Measurements from ENCODE around the gene HNRNPA2B1.

GRCh38 chr7:26191974-26192479 is 8.5 kb downstream of the HNRNPA2B1 start:
- TF ChIP-seq CTCF (IDR thresholded peaks at IDR 0.05; ENCODE audit: low read length) (no peak), EZH2phosphoT487 (IDR thresholded peaks at IDR 0.05; ENCODE audit: low read length) (no peak)

Data from MM.1S (cell line).